Ramos (cell line): Measurements from ENCODE around the gene SCUBE1.

Experiments used
- in situ Hi-C: fragments of 300-500 bp; cut with MboI; formaldehyde crosslinking; loops from one replicate; pipeline ENCODE4 v1.14.3; 2022; ENCODE audit warnings: low sequenced_read_pairs; ENCODE audit not compliant: unreplicated experiment

Gene SCUBE1

DNA sequence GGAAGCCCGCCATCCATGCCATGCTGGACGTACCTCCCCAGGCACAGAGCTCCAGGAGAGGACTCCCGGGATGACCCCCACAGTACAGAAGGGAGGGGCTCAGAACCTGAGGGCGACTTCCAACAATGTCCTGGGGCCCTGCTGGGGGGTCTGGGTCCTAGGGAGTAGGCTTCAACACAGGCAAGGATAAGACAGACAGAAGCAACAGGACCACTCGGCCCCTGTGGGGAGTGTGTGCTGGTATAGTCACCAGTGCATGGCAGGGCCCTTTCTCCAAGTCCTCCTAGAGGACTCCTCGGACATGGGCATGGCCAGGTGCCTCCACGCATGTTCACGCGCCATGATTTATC, 173.1 kb downstream of the SCUBE1 start:
- in situ Hi-C loops: no loop called here

DNA sequence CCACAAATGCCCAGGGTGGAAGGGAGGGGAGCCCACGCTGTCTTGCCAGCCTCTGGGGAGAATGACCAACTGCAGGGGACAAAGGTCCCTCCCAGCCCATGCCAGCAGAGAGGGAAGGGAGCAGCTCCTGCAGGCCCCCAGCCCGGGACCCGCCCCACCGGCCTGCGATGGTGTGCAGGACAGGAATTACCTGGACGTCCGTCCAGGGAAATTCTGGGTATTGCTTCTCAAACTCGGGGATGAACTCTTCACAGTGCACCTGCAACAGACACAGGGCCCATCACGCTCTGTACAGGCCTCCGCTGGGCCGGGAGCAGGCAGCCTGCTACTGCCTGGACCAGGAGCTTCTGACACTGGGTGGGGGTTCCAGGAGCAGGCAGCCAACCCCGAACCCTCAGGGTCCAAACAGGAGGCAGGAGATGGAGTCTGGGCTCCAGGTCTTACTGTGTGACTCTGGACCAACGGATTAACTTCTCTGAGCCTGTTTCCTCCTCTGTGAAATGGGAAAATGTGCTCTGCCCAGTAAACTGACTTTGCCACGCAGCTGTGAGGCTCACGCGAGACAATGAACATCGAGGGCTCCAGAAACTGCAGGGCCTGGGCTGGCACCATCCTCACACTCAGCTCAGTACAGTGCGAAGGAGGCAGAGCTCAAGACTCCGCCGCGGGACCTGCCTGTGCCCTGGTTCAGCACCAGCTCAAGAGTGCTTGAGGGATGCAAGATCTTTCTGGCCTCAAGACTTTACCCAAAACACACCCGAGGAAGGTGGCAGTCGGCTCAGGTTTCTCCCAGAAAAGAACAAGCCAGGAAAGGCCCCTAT, 173.7 kb downstream of the SCUBE1 start:
- in situ Hi-C loops: no loop called here

DNA sequence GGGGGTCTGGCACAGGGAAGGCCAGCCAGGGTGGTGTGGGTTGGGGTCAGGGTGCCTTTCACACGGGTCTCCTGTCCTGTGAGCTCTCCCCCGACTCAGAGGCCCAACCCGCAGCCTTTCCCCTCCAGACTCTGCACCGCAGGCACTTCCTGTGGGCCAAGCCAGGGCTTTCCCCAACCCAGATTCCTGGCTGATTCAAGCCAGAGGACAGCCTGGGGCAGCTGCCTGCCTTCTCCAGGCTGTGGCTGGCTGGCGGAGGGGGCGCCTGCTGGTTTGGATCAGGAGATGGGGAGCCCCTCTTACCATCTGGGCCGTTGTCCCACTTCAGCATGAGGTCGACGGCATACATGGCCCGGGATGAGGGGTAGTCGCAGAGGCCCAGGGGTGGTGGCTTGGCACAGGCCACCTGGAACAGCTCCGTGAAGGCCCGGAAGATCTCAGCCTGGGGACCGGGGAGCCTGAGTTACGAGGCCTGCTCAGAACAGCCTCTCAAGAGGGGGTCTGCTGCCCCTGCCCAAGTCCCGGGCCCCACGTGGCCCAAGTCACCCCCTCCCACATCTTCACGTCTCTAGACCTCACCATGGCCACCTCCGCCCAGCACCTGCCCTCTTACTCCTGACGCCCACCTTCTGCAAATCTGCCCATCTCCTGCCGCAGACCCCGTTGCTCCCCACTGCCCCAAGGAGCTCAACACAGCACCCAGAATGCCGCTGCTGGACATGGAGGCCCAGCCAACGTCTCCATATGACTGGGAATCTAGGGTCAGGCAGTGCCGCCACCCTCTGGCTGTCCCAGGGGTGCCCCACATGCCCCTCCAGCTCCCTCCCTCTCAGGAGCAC, 174.5 kb downstream of the SCUBE1 start:
- in situ Hi-C loops: no loop called here

DNA sequence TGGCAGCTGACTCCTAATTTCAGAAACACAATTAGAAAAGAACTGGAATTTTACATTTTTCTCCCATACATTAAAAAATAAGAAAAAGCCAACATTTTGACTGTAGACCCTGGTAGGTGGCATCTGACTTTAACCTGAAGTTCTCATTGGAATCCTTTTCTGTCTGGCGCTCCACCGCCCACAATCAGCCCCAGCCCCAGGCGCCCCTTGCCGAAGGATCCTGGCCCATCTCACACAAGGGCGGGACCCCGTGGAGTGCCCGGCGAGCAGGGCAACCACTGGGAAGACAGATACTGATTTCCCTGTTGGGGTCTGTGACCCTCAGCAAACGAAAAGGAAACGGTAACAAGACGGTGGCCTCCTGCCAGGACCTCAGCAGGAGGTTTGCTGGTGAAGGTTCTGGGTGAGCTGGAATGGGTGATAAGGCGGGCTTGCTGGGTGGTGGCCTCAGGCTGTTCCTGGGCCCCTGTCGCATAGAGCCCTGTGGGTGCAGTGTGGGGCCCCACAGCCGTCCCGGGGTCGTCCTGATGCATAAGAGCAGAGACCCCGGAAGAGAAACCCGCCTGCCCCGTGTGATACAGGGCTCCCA, 176.1 kb downstream of the SCUBE1 start:
- in situ Hi-C loops: no loop called here

DNA sequence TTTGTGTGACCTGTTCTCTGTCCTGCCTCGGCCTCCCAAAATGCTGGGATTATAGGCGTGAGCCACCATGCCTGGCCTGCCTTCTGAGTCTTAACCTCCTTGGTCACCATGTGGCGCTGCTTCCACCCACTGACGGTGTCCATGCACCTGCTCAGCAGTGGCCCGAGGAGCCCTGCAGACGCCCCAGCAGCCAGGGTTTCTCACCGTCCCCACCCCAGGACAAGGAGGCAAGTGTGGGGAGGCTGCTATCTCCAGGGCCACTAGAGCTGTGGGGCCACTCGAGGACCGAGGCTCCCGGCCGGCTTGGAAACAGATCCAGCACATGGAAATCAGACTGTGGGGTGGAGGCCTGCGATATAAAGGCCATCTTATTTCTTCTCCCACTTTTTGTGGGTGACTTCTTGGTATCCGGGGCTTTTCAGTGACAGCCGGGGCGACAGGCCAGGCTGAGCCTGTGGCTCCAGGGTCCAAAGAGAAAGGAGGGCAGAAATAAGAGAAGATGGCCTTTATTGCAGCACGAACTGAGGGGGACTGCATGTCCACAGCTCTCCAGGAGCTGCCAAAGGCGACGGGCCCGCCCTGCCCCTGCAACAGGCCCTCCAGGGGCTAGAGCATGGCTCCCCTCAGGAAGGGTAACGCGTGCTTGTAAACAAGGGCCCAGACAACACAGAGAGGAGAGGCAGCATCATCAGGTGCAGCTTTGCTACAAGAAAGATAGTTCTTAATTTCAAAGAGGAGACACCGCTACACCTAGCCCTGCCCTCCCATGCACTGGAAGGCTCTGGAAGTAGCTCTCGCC, 176.8 kb downstream of the SCUBE1 start:
- in situ Hi-C loops: no loop called here

DNA sequence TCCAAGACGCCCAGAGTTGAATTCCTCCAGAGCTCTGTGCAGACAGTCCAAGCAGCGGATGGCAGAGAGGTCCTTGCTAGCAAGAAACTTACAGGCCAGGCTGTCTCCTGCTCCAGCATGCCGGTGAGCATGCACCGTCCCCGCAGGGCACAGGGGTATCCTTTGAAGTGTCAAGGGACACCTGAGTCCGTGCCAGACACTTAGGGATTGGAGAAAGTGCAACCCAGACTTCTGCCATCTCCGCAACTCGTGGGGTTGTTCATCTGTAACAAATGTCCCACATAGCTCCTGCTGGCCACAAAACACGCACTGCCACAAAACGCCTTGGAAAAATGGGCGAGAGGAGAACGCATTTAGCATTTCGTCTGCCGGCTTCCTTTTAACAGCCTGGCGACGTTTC, 178.5 kb downstream of the SCUBE1 start:
- in situ Hi-C loops: no loop called here

DNA sequence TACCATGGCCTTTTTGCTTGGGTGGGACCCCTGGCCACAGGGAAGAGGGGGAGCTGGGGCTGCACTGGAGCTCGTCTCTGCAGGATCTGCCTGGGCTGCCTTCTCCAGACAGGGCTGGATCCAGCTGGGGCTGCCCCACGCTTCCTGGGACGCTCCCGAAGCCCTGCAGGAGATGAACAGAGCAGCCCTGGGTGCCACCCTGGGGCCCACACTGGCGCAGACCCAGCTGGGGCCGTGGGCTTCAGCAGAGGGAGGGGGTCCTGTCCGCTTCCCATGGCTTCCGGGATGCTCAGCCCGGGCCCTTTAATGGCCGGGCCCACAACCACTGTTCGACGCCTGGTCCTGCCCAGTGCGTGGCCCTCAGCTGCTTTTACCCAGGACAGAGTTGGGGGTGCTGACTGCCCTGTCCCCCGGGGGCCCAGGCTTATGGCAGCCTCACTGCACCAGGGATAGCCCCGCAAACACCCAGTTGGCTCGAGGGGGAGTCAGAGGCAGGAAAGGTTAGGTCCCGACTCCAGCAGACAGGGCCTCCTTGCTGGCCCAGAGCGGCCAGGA, 179.9 kb downstream of the SCUBE1 start:
- in situ Hi-C loops: no loop called here

DNA sequence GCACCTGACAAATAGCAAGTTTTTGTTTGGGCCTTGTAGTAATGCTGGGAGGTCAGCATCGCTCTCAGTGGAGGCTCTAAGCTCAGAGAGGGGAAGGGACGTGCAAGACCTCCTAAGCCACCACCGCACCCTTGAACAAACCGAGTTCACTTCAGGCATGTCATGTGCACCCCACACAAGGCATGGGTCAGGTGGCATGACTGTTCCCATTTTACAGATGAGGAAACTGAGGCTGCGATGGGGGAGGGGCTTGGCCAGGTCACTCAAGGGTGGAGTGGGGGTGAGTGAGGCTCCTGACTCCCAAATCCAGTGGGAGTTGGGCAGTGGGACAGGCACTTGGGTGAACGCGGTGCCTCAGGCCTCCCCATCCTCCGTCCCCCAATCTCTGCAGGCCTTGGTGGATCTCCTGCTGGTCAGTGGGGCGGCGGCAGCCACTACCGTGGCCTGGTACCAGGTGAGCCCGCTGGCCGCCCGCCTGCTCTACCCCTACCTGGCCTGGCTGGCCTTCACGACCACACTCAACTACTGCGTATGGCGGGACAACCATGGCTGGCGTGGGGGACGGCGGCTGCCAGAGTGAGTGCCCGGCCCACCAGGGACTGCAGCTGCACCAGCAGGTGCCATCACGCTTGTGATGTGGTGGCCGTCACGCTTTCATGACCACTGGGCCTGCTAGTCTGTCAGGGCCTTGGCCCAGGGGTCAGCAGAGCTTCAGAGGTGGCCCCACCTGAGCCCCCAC, 180.6 kb downstream of the SCUBE1 start:
- in situ Hi-C loops: no loop called here

DNA sequence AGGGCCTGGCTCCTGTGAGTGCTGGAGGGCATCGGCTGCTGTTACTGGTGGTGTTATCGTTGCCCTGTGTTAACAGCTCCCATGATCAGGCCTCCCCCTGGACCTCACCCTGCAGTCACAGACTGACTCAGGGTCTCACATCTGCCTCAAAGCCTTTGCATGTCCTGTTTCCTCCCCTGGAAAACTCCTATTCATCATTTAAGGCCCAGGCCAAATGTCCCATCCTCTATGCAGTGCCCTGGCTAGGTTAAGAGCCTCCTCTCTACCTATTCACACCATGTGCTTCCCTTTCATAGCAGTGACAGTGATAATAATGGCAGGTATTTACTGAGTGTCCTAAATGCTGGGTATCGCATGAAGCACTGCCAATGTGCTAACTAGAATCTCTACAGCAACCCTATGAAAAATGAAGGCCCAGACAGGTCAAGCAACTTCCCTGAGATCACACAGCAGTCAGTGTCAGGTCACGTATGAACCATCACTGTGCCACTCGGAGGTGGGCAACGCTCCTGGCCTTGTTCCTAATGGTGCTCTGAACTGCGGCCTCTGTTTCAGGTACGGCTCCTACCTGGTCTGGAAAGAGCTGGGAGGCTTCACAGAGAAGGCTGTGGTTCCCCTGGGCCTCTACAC, 182.6 kb downstream of the SCUBE1 start:
- in situ Hi-C loops: no loop called here

DNA sequence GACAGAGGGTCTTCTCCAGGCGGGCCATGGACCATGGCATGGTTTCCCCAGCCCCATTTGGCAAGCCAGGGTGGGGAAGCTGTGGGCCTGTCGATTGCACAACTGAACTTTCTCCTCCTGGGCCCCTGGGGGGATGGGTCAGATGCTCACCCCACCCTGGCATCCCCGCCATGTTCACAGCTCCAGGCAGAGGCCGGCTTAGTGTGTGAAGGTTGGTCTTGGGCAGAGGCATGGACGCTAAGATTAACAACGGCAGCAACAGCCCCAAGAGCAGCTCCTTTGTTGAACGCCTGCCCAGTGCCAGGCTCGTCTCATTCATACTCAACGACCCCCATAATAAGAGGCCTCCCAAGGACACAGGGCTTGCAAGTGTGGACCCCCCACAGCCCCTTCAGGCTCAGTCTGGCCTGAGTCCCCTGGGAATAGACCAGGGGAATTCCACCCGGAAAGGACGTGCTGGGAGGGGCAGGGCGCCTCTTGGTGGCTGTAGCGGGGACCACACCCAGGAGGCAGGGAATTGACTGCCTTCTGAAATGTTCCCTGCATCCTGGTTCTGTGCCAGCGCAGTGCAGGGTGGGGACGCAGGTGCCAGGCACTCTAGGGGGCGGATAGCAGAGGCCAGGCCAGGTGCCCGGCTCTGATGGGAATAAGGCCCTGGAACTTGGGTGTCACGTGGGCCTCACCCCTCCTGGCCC, 183.5 kb downstream of the SCUBE1 start:
- in situ Hi-C loops: no loop called here

DNA sequence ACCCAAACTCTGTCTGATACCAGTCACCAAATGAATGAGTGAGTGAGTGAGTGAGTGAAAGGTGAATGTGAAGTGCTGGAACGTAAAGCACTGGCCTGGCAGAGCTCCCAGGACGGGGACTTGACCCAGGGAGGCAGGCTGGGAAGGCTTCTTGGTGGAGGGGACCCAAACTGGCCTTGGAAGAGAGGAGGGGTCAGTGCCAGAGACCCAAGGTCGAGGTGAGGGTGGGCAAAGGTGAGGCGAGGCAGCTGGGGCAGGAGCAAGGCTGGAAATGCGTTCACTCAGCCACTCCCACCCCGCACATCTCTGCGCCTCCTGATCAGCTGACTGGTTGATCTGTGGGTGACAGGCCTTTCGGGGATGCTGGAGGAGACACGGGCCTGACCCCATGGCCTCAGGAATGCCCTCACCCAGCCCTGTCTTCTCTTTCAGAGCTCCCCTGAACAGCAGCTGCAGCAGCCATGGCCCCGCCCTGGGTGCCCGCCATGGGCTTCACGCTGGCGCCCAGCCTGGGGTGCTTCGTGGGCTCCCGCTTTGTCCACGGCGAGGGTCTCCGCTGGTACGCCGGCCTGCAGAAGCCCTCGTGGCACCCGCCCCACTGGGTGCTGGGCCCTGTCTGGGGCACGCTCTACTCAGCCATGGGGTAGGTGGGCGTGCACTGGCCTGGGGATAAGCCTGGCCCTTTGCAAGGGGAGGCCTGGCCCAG, 184.2 kb downstream of the SCUBE1 start:
- in situ Hi-C loops: no loop called here

DNA sequence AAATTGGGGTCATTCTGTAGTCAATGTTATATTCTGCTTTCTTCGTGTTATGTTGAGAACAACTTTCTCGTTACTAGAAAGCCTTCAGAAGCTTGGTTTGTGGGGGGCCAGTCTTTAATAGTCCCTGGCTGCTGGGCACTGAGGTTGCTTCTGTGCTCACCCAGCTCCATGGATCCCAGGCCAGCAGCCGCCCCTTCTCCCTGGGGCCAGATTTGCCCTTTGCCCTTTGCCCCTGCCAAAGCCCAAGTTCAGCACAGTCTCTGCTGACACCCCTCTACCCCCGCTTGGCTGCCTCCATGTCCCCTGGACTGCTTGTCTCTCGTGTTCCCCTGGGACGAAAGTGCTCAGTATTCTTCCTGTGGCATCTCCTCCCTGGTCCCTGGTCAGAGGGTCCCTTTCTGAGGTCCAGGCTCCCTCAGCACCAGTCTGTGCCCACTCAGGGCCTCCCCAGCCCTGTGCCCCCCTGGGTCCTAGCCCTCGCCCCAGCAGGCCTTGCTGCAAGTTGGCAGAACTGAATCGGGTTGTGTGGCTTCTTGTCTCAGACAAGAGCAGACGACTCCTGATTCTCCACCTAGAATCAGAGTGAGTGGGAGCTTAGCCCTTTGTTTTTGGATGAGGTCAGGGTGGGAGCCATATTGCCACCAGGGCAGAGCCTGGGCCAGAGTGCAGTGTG, 185.2 kb downstream of the SCUBE1 start:
- in situ Hi-C loops: no loop called here

DNA sequence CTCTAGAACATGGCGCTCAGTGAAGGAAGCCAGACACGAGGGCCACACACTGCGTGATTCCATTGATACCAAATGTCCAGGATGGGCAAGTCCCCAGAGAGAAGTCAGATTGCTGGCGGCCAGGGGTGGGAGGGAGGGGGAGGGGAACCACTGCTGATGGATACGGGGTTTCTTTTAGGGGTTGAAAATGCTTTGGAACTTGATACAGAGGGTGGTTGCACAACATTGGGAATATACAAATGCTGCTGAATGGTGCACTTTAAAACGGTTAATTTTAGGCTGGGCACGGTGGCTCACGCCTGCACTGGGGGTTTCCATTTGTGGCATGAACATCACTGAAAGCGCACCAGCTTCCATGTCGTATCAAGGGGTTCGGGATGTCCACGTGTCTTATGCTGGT, 186.8 kb downstream of the SCUBE1 start:
- in situ Hi-C loops: no loop called here

DNA sequence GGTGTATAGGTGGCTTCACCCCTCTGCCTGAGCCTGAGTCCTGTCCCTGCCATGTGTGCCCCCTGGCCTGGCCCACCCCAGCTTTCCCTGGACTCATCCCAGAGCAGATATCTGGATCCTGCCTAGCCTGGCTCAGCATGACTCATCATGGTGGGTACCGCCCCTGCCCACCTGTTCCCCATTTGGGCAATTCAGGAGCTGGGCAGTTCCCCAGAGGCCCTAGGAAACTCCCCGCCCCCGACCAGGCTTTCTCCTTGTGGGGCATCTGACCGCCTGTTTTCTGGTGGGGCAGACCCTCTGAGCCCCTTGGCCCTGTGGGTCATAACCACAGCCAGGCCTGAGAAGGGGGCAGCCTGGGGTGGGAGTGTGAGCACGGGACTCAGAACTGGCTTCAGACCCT, 187.4 kb downstream of the SCUBE1 start:
- in situ Hi-C loops: no loop called here

DNA sequence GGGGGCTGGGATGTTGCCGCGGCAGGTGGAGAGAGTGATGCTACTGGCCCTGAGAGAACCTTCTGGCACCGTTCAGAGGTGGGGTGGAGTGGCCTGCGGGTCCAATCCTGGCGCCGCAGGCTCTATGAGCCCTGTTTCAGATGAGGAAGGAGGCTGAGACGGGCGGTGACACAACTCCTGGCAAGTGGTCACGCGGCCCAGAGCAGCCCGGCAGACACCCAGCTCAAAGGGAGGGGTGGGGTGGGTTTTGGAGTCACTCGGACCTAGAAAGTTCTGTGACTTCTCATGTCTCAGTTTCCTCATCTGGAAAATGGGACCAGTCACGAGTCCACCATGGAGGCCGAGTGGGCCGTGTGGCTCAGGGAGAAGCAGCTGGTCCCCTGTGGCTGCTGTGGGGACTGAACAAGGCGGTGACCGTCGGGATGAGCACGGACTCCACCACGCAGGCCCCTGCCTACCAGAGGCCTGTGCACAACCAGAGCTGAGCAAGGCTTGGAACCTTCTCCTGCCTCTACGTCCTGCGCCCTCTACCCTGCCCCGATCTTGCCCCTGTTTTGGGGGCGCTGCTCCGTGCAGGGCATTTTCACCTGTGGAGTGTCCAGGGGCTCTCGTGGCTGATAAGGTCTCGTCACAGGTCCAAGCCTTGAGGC, 188.2 kb downstream of the SCUBE1 start:
- in situ Hi-C loops: no loop called here

DNA sequence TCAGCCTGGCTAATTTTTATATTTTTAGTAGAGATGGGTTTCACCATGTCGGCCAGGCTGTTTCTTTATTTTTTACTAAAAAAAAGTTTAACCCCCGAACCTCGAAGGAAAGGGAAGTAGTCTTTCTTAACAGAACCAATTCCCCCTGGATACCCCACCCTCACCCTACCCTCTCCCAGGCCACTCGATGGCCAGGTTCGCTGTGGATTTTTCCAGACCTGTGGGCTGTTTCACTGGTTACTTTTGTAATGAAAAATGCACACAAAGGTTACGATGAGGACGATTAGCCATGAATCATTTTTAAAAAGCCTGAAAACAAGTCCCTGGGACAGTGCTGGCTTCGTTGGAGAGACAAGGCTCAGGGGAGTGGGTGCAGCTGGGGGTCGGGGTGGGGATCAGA, 189.3 kb downstream of the SCUBE1 start:
- in situ Hi-C loops: no loop called here
